Activated T-helper 1 cell treated with Interleukin-2 at 50 U/mL for 16 hours (primary cell): Measurements from ENCODE around the gene HES2.
"Not testable (repeated sequence)": the region's sequence is repeated elsewhere in the genome, so short reads cannot be mapped to it uniquely, and the experiment has no call there.

Source experiments
- DNase-seq: peaks from one replicate; pipeline ENCODE4 v3.0.0-alpha.2; 2020; ENCODE audit warnings: low read depth

The HES2 gene, protein sequence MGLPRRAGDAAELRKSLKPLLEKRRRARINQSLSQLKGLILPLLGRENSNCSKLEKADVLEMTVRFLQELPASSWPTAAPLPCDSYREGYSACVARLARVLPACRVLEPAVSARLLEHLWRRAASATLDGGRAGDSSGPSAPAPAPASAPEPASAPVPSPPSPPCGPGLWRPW

DNA sequence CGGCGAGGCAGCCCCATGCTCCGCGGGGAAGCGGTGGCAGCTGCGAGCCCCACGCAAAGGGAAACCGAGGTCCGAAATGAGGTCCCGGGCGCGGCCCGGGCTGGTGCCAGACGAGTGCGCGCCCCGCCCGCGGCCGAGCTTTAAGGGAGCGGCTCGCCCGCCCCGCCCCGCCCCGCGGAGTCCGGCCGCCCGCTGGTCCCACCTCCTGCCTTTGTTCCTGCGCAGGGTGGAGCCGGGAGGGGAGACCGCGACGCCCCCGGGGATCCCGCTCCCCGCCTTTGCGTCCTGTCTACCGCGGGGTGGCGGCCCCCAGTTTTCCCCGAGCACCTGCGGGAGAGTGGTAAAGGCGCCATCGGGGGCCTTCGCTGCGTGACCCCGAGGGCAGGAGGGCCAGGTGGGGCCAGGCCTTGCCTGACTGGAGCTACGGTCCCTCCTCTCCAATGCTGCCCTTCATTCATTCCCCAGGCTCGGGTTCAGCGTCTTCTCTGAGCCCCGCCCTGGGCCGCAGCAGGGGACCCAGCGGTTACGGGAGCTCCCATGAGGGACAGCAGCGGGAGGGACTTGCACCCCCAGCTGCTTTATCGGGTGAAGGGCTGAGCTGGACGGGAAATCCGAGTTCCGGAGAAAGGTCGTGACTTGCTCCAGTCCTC lies at the start of gene HES2:
Gene HES2 (minus strand): TSS at position 116 of the 650 bp plus-strand sequence. CDS start 99 bp downstream, at position 17.
- no peak for DNase-seq

DNA sequence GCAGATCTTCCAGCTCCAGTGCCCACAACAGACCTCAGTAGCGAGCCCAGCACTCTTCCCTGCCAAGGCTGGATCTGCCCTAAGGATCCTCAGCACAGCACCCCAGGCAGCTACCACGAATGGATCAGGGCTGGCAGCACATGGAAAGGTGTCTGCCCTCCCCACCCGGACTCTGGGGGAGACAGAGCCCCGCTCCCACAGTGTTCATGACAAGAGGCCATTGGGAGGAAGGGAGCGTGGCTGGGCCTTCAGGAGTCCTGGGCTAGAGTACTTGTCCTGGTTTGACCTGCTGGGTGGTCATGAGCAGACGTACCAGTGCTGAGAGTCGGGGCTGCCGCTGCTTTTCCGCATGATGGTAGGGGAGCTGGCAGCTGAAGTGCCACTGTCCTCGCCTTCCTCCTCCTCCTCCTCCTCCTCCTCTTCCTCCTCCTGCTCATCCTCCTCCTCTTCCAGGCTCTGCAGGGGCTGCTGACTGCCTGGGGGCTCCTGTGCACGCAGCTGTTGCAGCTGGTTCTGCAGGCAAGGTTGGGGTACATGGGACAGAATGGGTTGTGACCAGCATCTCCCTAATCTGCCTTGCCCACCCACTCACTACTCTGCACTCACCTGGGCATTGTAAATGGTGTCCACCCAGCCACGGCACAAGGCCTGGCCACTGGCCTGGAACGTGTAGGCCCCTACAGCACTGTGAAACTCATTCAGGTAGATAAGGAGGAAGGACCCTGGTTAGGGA lies 49.2 kb upstream of the HES2 start:
- no peak for DNase-seq

DNA sequence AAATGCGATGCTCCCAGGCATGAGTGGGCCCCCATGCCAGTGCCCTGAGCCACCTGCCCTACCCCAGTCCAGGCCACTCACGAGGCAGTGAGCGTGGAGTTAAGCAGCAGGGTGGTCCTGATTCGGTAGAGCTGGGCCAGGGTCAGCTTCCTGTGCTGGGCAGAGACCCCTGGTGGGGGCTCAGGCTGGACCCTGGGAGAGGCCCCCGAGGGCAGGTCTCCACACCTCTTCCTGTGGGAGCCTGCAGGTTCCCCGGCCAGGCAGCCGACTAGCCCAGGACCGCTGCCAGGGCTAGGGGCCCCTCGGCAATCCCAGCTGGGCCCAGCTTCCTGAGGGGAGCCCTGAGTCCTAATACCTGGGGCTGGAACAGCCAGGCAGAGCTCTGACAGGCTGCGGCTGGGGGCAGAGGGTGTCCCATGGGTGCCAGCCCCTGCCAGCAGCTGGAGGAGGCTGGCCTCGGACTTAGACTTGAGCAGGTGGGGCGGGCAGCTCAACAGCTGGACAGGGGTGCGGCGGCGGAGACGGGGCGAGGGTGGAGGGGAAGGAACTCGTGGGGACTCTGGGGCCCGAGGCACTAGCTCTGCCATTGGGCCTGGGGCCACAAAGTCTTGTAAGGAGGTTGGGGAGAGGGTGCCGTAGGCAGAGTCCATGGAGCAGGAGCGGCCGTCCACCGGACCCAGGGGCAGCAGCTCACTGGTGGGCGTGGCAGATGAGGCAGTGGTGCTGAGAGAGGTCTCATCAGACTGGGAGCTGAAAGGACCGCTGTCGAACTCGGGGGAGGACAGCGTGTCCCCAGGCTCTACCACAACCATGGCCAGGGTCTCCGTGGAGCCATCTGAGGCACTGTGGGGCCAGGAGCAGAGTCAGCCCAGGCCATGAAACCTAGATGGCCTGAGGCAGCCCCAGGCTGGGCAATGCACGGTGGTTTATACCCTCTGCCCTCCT lies 48.3 kb upstream of the HES2 start:
- no peak for DNase-seq

DNA sequence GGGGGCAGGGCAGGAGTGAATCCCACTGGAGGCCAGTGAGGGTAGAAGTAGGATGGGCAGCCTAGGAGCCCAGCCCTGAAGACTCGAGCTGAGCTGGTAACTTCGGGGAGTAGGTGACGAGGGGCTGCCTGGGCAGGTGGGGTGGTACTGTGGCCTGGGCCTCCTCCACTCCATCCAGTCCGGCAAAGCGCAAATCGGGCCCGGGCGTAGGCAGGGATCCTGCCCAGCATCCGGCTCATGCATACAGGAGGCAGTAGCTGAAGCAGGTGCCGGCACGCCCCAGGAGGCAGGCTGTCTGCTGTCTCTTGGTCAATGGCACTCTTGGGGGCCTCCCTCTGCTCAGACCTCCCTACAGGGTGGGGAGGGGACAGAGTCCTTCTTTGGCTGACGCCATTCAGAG lies 47.5 kb upstream of the HES2 start:
- no peak for DNase-seq

DNA sequence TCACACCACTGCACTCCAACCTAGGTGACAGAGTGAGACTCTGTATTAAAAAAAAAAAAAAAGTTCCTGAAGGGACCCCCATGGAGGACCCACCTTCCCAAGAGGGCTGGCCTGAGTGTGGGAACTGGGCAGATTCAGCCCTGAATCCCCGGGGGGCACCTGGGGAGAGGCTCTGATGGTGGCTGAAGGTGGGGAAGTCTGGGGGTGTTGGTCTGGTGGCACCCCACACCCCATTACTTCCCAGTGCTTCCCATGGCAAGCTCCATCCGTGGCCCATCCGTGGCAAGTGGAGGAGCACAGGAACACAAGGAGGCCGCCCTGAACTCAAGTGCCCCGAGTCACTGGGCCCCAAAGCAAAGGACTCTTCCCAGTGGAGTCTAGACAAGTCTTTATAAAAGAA lies 47.0 kb upstream of the HES2 start:
- DNase-seq = no peak

DNA sequence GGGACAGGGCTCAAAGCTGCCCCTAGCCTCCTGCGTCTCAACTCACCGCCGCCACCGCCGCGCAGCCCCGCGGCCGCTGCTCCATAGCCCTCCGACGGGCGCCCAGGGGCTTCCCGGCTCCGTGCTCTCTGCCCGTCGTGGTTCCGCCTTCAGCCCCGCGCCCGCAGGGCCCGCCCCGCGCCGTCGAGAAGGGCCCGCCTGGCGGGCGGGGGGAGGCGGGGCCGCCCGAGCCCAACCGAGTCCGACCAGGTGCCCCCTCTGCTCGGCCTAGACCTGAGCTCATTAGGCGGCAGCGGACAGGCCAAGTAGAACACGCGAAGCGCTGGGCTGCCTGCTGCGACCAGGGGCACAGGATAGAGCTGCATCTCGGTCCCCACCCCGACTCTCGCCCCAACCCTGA lies 46.3 kb upstream of the HES2 start, which contains the start of gene TNFRSF25:
Gene TNFRSF25 (minus strand): TSS at position 151 of the 400 bp plus-strand sequence. CDS start 66 bp downstream, at position 85.
- DNase-seq = peak; percentile 47

DNA sequence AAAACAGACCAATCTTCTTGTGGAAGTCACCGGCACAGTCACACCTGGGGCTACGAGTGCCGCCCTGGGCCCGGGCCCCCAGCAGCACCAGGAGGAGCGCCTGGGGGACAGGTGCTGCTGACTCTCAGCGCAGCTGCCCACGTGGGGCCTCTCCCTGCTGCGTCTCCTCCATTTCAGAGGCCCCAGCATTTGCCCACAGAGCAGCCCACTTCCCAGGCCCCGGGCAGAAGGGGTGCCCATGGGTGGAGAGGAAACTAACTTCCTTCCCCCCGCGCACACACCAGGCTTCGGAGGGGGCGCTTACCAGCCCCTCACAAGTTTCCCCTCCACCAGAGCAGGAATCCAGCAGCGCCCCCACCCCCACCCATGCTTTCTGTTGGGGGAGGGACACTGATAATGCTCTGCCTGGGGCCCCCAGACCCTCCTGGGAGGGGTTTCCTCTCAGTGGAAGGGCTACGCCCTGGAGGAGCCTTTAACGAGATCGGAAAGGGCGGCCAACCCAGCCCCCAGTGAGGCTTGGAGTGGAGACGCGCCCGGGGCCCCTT lies 45.8 kb upstream of the HES2 start:
- no peak for DNase-seq

DNA sequence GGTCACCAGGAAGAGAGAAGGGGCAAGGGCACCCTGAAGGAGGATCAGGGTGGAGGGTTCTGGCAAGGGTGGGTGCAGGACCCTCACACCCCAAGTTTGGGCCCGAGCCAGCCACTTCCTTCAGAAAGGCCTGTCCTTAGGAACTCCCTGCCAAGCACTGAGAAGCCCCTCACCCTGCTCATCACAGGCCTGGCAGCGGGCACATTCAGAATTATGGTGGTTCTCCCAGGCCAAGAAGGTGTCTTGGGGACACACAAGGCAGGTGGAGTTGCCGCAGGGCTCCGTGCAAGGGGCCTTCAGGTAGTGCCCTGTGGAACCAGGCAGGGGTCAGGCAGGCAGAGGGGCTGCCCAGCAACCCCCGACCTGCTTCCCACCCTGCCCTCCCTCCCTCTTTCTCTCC lies 45.2 kb upstream of the HES2 start:
- no peak for DNase-seq

DNA sequence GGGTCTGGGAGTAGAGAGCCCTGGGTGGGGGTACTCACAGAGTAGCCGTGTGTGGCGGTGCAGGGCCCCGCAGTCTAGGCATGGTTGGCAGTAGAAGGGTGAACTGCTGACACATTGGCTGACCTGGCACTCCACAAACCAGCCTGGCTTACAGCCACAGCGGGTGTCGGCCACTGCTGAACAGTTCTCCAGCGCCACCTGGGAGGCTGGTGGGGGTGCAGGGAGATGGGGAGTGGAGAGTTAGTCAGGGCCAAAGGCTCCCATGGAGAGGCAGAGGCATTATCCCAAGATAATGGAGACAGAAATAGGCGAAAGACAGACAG lies 44.8 kb upstream of the HES2 start:
- no peak for DNase-seq

DNA sequence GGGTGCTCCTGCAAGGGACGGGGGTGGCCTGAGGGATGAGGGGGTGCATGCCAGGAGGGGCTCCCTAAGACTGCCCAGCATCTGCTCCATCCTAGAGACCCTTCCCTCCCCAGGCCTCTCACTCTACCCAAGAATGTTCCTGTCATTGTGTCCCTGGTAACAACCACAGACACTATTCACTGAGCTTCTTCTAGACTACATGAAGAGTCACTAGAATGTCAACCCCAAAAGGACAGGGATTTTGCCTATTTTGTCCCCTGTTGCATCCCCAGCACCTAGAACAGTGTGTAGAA lies 43.3 kb upstream of the HES2 start:
- no peak for DNase-seq

DNA sequence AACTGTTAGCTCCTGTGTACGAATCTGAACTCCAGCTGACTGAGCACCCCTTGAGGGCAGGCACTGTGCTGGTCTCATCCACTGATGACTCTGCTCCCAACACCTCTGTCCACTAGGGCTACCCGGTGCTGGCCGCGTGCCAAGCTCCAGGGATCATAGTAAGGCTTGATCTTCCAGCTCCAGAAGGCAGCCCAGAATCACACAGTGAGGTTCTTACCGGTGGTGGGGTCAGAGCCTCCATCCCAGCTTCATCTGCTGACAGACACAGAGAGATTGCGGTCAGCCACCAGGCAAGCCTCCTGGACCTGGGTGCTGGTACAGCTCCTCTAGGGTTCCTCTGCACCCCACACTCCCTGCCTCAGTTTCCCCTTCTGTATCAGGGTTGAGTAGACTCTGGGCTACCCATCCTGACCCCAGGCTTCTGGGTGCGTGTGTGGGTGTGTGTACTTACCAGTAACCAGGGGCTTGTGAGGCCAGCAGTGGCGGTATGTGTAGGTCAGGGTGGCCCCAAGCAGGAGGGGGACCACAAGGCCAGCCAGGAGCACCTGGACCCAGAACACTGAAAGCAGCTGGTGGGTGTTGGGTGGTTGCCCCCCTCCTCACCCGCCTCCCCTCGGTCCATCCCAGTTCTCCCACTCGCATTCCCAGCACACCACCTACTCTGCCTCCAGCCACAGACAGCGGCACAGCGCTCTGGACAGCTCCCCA lies 42.8 kb upstream of the HES2 start:
- DNase-seq = no peak

DNA sequence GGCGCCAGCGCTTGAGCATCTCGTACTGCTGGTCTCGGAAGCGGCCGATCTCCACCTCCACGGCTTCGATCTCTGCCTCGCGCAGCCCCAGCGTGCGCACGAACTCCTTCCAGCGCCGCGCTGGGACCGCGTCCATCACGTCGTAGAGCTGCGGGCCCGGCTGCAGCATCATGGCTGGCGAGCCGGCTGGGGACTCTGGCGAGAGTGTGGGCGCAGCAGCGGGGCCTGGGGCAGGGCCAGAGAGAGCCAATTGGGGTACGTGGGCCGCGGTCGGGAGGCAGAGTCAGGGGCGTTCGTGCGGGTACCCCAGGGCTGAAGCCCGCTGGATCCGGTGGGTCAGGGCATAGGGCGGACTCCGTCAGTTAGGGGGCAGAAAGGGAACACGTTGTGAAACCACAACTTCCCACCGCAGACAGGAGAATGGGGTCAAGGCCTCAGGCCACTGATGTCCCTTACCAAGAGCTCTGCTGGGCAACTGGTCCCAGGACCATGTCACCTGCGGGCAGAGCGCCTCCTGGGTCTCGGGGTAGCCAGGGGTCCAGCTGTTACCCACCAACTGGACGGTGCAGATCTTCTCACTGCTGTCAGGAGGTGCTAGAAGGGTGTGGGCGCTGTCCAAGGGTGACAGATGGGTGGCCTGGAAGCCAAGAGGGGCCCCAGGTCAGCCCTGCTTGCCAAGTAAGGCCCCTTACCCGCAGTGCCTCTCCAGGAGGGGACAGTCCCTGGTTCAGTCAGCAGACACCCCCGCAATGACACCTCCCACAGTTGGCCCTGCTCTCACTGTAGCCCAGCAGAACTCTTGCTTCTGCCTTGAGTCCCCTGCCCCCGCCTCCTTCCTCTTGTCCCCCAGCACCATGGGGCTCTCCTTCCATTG lies 42.1 kb upstream of the HES2 start:
- no peak for DNase-seq

DNA sequence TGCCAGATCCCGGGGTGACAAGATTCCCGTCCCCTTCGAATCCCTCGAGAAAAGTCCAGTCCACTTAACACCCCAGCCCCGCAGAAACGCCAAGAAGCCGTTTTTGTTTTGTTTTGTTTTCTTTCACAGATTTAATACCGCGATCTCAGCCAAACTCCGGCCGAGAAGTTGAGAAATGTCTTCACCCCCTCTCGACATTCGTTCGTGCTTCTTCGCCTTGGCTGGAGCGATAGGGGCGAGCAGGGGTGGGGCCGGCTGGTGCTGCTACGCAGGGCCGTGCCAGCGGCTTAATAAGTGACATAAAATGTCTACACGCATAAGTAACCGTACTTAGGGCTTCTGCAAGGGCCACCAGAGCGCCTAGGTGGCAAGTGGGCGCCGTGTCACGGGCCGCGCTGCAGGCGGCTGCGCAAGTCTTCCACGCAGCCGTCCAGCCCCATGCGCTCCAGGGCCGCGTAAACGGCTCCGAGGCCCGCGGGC lies 41.4 kb upstream of the HES2 start:
- no peak for DNase-seq

DNA sequence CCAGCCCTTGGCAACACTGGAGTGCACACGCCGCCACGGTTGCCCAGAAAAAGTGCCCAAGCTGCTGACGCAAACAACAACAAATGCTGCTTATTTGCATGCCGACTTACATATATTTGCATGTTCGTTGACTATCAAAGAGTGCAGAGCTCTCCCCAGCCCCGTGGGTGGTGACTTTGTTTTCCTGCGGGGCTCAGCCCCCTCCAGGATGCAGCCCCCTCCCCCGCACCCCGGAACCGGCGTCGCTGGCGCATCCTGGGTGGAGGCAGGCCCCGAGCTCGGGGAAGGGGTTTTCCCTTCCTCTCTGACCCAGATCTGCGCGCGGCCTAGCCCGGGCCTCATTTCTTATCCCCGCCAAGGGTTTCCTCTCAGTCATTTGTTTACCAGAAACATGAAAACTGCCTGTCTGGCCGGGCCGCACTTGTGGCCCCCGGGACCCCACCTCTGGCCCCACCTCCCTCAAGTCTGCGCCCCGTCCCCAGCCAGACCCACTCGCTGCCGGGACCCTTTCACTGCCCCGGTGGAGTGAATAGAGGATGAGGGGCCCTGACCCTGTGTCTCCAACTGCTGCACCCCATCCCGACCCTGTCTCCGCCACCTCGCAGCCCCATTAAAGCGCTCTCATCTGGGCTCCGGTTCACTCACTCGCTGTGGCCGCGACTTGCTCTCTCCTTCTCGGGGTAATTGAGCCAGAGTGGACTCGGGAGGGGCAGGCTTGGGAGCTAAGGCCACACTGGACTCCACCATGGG lies 40.8 kb upstream of the HES2 start:
- DNase-seq = peak; percentile 93

DNA sequence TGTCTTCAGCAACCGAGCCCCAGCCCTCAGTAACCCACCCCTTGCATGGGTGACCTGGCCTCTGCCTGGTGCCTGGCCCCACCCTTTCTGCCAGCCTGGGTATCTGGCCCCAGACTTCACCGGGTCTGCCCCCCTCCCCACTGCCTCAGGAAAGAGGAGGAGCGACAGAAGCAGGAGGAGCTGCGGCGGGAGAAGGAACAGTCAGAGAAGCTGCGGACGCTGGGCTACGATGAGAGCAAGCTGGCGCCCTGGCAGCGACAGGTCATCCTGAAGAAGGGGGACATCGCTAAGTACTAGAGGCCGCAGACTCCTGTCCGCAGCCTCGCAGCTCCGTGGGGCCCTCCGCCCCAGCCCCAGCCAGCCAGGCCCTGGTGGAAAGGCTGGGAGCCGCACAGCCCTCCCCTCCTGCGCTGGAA lies 40.1 kb upstream of the HES2 start:
- DNase-seq = peak; percentile 58

DNA sequence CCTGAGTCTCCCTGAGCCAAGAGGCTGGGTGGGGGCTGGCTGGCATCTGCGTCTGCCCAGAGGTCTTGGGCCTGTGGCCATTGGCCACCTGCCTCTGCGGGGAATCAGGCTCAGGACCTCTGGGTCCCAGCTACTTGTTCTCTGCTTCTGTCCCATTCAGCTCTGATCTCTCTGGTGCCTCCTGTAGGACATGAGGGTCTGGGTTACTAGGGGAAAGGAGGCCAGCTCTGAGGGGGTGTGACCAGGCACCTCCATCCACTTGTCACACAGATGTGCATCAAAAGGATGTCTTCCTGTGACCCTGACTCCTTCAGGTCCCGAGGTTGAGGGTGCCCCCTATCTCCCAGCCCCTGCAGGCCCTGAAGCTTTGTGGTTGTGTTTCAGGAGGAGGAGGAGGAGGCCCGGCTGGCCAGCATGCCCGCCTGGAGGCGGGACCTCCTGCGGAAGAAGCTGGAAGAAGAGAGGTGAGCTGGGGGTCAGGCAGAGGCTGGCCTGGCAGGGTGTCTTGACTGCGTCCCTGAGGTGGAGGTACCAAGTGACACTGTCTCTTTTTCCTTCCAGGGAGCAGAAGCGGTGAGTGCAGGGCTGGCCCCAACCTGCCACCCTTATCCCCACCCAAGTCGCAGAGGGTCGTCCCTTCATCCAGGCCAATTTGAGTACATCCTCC lies 37.2 kb upstream of the HES2 start:
- no peak for DNase-seq

DNA sequence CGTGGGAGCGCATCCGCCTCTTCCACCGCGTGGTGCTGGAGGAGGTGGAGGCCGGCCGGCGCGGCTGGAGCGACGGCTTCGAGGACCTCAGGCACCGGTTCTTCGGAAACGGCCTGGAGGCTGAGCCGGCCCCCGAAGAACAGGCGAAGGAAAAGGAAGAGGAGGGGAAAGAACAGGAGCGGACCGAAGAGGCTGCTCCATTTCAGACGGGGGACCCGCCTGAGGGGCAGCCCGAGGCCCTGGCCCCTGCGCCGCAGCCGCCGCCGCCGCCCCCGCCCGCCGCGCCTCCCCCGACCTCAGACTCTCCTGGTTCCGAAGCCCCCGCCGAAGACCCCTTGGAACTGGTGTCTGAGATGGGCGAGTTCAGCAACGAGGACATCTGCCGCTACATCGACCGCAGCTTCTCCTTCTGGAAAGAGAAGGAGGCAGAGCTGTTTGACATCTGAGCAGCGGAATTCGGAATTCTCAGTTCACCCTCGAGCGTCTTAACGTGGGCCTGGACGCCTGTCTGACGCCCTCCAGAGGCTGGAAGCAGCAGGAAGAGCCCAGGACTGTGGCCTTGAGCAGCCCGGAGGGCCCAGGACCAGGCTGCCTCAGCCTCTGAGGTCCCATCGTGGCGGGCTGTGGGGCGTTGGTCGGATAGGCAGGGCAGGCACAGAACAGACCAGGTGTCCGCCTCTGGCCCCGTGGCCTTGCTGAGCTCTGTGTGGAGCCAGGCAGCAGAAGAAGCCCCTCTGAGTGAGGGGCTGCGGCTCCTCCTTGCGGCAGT lies 36.2 kb upstream of the HES2 start:
- not testable (repeated sequence) for DNase-seq
